IPS-15b (cell line): Measurements from ENCODE around the gene SEC63.
"Not testable (repeated sequence)": the region's sequence is repeated elsewhere in the genome, so short reads cannot be mapped to it uniquely, and the experiment has no call there.

Experiments used
- H3K27me3 ChIP-seq: one replicate; pipeline ENCODE4 v1.6.1; 2013; ENCODE audit warnings: low read length; ENCODE audit not compliant: control insufficient read depth, insufficient read depth
- H3K36me3 ChIP-seq: one replicate; pipeline ENCODE4 v1.6.1; 2013; ENCODE audit warnings: low read length; ENCODE audit not compliant: control insufficient read depth, insufficient read depth
- H3K4me1 ChIP-seq: one replicate; pipeline ENCODE4 v1.6.1; 2013; ENCODE audit warnings: mild to moderate bottlenecking, low read length; ENCODE audit not compliant: control insufficient read depth, insufficient read depth
- H3K4me3 ChIP-seq: one replicate; pipeline ENCODE4 v1.5.1; 2013; ENCODE audit warnings: low read depth, low read length
- H3K9ac ChIP-seq: one replicate; pipeline ENCODE4 v1.6.1; 2013; ENCODE audit warnings: low read depth, mild to moderate bottlenecking, low read length
- H3K9me3 ChIP-seq: one replicate; pipeline ENCODE4 v1.6.1; 2013; ENCODE audit warnings: mild to moderate bottlenecking, low read length; ENCODE audit not compliant: control insufficient read depth, insufficient read depth

Gene SEC63

GRCh38 chr6:107917451-107918375, 40.3 kb downstream of the SEC63 start:
- Histone ChIP-seq H3K9ac (no peak overlapping the region), H3K9me3 (peaks cover 64% of the 10 kb centered on the region), H3K4me3 (no peak overlapping the region), H3K36me3 (peaks cover 48% of the 10 kb centered on the region), H3K27me3 (no peaks in the 10 kb centered on the region), H3K4me1 (no peaks in the 10 kb centered on the region)

DNA sequence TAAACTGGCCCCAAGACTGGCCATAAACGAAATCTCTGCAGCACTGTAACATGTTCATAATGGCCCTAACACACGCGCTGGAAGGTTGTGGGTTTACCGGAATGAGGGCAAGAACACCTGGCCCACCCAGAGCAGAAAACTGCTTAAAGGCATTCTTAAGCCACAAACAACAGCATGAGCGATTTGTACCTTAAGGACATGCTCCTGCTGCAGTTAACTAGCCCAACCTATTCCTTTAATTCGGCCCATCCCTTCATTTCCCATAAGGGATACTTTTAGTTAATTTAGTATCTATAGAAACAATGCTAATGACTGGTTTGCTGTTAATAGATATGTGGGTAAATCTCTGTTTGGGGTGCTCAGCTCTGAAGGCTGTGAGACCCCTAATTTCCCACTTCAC, 41.0 kb downstream of the SEC63 start:
- peaks cover 50% of the 10 kb centered on the region for H3K36me3 ChIP-seq
- H3K9me3 ChIP-seq, result peaks cover 61% of the 10 kb centered on the region
- H3K27me3 ChIP-seq, result not testable (repeated sequence)

DNA sequence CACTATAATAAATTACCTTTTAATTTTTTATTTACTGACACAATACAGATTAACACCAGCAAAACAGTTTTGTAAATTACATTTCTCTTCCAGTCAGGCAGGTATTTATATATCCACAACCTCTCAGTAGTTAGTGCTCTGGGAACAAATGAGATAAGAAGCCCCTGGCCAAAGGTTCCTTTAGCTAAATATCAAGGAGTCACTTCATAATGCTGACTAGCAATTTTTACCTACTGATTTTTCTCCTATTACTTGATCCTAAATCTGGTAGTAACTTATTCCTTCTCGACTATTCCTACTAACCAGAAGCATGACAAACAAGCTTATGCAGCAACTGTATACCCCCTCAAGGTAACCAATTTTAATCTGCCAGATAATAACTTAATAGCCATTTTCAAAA, 46.3 kb downstream of the SEC63 start:
- H3K27me3 ChIP-seq, result no peaks in the 10 kb centered on the region
- no peak overlapping the region for H3K4me3 ChIP-seq
- no peaks in the 10 kb centered on the region for H3K4me1 ChIP-seq
- peaks cover 23% of the 10 kb centered on the region for H3K9me3 ChIP-seq
- no peak overlapping the region for H3K9ac ChIP-seq
- H3K36me3 ChIP-seq, result peaks cover 28% of the 10 kb centered on the region

More for the DNA sequence above, 41.0 kb downstream of the SEC63 start:
- H3K9ac ChIP-seq, H3K4me1 ChIP-seq, H3K4me3 ChIP-seq: not testable (repeated sequence)

- H3K4me1 ChIP-seq, result no peaks in the 10 kb centered on the region
- H3K9ac ChIP-seq, result no peak overlapping the region
- H3K9me3 ChIP-seq, result no peaks in the 10 kb centered on the region
- peaks cover 27% of the 10 kb centered on the region for H3K36me3 ChIP-seq
- no peaks in the 10 kb centered on the region for H3K27me3 ChIP-seq
- H3K4me3 ChIP-seq, result no peak overlapping the region
Observed at GRCh38 chr6:107894809-107895396, 63.1 kb downstream of the SEC63 start.

DNA sequence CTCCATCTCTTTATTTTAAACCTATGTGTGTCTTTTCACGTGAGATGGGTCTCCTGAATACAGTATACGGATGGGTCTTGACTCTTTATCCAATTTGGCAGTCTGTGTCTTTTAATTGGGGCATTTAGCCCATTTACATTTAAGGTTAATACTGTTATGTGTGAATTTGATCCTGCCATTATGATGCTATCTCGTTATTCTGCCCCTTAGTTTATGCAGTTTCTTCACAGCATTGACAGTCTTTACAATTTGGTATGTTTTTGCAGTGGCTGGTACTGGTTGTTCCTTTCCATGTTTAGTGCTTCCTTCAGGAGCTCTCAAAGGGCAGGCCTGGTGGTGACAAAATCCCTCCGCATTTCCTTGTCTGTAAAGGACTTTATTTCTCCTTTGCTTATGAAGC, 67.6 kb downstream of the SEC63 start:
- not testable (repeated sequence) for H3K9me3 ChIP-seq, H3K4me1 ChIP-seq, H3K27me3 ChIP-seq, H3K9ac ChIP-seq, H3K4me3 ChIP-seq
- peaks cover 14% of the 10 kb centered on the region for H3K36me3 ChIP-seq

DNA sequence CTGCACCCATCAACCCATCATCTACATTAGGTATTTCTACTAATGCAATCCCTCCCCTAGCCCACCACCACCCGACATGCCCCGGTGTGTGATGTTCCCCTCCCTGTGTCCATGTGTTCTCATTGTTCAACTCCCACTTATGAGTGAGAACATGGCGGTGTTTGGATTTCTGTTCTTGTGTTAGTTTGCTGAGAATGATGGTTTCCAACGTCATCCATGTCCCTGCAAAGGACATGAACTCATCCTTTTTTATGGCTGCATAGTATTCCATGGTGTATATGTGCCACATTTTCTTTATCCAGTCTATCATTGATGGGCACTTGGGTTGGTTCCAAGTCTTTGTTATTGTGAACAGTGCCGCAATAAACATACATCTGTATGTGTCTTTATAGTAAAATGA, 72.1 kb downstream of the SEC63 start:
- not testable (repeated sequence) for H3K4me1 ChIP-seq, H3K4me3 ChIP-seq, H3K9me3 ChIP-seq, H3K27me3 ChIP-seq, H3K36me3 ChIP-seq, H3K9ac ChIP-seq

DNA sequence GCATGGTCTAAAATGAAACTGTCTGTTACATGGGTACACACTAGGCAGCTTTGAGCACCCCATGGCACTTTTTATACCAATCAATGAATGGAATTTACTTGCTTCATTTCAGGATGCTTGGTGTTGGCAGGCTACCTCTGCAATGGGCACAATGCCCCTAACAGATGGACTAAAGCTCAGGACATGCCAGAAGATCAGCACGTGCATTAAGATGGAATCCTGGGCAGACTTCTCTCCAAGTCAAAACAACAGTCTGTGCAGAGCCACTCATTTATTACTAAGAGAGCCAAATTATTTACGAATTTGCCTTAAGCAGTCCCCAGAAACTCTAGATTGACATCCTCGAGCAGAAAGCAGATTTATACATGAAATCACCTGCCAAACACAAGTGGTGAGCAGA, 78.1 kb downstream of the SEC63 start:
- H3K36me3 ChIP-seq, result peaks cover 4% of the 10 kb centered on the region

GRCh38 chr6:107877968-107878367, 80.0 kb downstream of the SEC63 start:
- Histone ChIP-seq H3K27me3 (no peaks in the 10 kb centered on the region), H3K4me1 (no peaks in the 10 kb centered on the region), H3K9me3 (no peaks in the 10 kb centered on the region), H3K36me3 (peaks cover 4% of the 10 kb centered on the region), H3K4me3 (no peak overlapping the region), H3K9ac (no peak overlapping the region)

More for the DNA sequence above, 78.1 kb downstream of the SEC63 start:
- Histone ChIP-seq H3K4me3 (no peak overlapping the region), H3K4me1 (no peaks in the 10 kb centered on the region), H3K27me3 (no peaks in the 10 kb centered on the region), H3K9me3 (no peaks in the 10 kb centered on the region), H3K9ac (no peak overlapping the region)

DNA sequence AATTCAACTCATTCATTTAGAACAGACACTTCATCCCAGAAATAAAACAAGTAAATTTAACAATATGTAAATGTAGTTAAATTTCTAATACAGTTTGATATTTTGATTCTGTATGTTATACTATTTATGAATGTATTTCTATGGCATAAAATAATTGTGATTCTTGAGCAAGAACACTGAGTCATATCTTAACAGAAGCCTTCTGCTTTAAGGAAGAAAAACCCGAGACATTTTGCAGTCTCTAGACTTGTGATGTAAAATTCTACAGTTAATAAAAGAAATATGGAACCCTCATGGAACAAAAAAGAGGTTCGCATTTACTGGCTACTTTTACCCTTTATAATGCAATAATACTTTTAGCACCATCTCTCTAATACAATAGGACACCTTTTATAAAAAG, 86.0 kb downstream of the SEC63 start:
- Histone ChIP-seq H3K27me3 (no peaks in the 10 kb centered on the region), H3K4me3 (no peak overlapping the region), H3K9ac (no peak overlapping the region), H3K9me3 (no peaks in the 10 kb centered on the region), H3K36me3 (no peaks in the 10 kb centered on the region), H3K4me1 (peaks cover 4% of the 10 kb centered on the region)

DNA sequence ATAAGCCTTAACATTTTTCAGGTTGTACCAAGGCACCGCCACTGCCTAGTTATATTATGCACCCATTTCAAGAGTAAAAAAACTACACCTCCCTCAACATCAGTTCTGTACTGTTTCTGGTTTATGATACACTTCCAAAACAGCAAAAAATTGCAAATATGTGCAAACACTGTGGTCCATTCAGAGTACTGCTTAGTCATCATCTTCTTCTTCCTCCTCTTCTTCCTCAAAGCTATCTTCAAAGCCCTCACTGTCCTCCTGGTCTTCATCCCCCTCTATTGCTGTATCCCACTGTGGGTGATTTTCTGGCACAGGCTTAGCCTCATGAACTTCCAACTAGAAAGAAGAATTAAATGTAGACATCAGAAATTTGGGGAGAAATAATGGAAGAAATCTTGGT, 86.5 kb downstream of the SEC63 start:
- H3K4me3 ChIP-seq, H3K9ac ChIP-seq, H3K36me3 ChIP-seq, H3K4me1 ChIP-seq, H3K27me3 ChIP-seq, H3K9me3 ChIP-seq: not testable (repeated sequence)

- Histone ChIP-seq H3K4me1 (peaks cover 4% of the 10 kb centered on the region), H3K9ac (no peak overlapping the region), H3K4me3 (no peak overlapping the region), H3K9me3 (no peaks in the 10 kb centered on the region), H3K36me3 (no peaks in the 10 kb centered on the region), H3K27me3 (no peaks in the 10 kb centered on the region)
Observed at GRCh38 chr6:107871016-107871415, 87.0 kb downstream of the SEC63 start.

DNA sequence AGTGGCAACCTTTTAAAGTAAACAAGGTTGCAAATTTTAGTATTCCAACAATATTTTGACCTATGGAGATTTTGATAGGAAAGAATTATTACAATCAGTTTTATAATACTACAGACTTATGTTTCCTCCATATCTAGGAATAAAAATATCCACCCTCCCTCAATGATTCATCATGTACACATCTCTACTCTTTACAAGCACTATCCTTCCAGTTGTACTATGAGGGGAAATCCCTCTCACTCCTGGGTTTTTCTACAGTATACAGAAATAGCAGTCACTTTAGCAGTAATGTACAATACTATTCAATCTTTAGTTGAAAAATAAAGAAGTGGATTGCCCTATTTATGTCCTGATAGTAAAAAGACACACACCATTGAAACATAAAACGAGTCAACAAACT, 87.6 kb downstream of the SEC63 start:
- Histone ChIP-seq H3K4me3 (no peak overlapping the region), H3K36me3 (no peaks in the 10 kb centered on the region), H3K4me1 (peaks cover 4% of the 10 kb centered on the region), H3K9ac (no peak overlapping the region), H3K9me3 (no peaks in the 10 kb centered on the region), H3K27me3 (no peaks in the 10 kb centered on the region)
